ENCODE results near the gene EMILIN2.

DNA sequence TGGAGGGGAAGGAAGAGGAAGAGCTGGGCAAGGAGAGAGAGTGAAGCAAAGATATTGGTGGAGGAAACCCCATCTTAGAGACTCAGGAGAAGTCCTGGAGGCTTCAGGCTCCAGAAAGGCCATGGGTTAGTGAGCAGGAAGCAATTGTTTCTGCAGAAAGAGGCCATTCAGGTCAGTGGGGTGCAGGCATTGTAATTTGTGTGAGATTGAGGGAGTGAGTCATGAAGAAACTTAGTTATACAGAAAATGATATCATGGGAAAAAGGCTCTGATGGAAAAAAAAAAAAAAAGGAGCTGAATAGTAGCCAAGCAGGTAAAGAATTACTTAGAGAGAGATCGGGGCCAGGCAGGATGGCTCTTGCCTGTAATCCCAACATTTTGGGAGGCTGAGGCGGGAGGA is 4.0 kb downstream of the EMILIN2 start:
- TF ChIP-seq CTCF (IDR thresholded peaks at IDR 0.05) (no peak), POLR2A (IDR thresholded peaks at IDR 0.05) (no peak), EP300 (IDR thresholded peaks at IDR 0.05) (no peak)
